K562 (cell line): ENCODE data around the gene SETD3. TPM values are rescaled to one million over a fixed set of nuclear protein-coding genes. Genes with fewer than 3 reads are reported as not detected.

Experiments
- ATAC-seq: fragments of 200-7000 bp; cut with Tn5 transposase; 3 replicates; pipeline ENCODE4 v1.9.1; 2020; ENCODE audit warnings: moderate library complexity
- BruUV-seq: library from RNA; stranded (reverse); fragments of 400-500 nt; replicated peaks from 2 replicates; lab custom pipeline; 2021; lab: Mats Ljungman, UMichigan
- CTCF ChIA-PET: fragments of 300-600 bp; formaldehyde crosslinking; extraction: SDS; loops from one replicate; lab custom pipeline; 2021; ENCODE audit warnings: low intra/inter-chr PET ratio; lab: Yijun Ruan, JAX
- POLR2A ChIA-PET: fragments of 300-600, 350-650 bp; sonication (Branson Sonifier 250); formaldehyde crosslinking; extraction: SDS; loops from one replicate; lab custom pipeline; 2021; ENCODE audit warnings: antibody characterized with exemption, inconsistent platforms; lab: Yijun Ruan, JAX
- DNase-seq, 4 experiments: peaks; one replicate each; pipeline versions ENCODE4 v3.0.0 to v3.0.0-alpha.2; 2011 to 2018; ENCODE audit warnings: low spot score in 3 of 4, mixed read lengths in 3 of 4; ENCODE audit errors: extremely low read depth in 1 of 4
- FAIRE-seq: peaks from 2 replicates; lab custom pipeline; 2011; peaks lifted over from hg19 to GRCh38; lab: Jason Lieb, UNC
- H2AFZ ChIP-seq: 2 replicates; pipeline ENCODE4 v1.6.0; 2011; ENCODE audit warnings: low read depth, low read length, control low read depth, inconsistent platforms
- H3K27ac ChIP-seq: fragments of 200-600 bp; 3 replicates; pipeline ENCODE4 v1.8.0; 2011; ENCODE audit warnings: low read depth, mild to moderate bottlenecking, control low read depth, inconsistent platforms, low read length, moderate library complexity, mixed read lengths; ENCODE audit errors: extremely low read depth
- H3K27me3 ChIP-seq, 2 experiments: fragments of 300-600 bp in 1 of 2; 2 replicates in 1 of 2; 3 replicates in 1 of 2; pipeline versions ENCODE4 v1.6.0 to v1.8.0; 2011; ENCODE audit warnings: inconsistent platforms in 2 of 2, low read length in 2 of 2, mild to moderate bottlenecking in 1 of 2, mixed read lengths in 1 of 2, moderate library complexity in 1 of 2; ENCODE audit not compliant: control insufficient read depth in 2 of 2, insufficient read depth in 2 of 2
- H3K36me3 ChIP-seq: fragments of 300-600 bp; 3 replicates; pipeline ENCODE4 v1.8.0; 2011; ENCODE audit warnings: mild to moderate bottlenecking, low read length, inconsistent platforms; ENCODE audit not compliant: control insufficient read depth, insufficient read depth
- H3K4me1 ChIP-seq, 2 experiments: fragments of 200-600 bp in 1 of 2; replicated peaks in 1 of 2; 2 replicates in 1 of 2; 3 replicates in 1 of 2; pipeline versions ENCODE4 v1.5.1 to v1.8.0; 2011; ENCODE audit warnings: inconsistent platforms in 2 of 2, low read length in 2 of 2, mild to moderate bottlenecking in 1 of 2, mixed read lengths in 1 of 2, moderate library complexity in 1 of 2; ENCODE audit not compliant: control insufficient read depth in 2 of 2, insufficient read depth in 2 of 2
- H3K4me2 ChIP-seq: 2 replicates; pipeline ENCODE4 v1.6.1; 2011; ENCODE audit warnings: low read length, control low read depth, inconsistent platforms, mixed read lengths; ENCODE audit not compliant: insufficient read depth
- H3K4me3 ChIP-seq: fragments of 200-600 bp; sonication (generic), shearing (Covaris generic); 2 replicates; pipeline ENCODE4 v1.5.1; 2016; ENCODE audit warnings: control low read depth, inconsistent platforms
- H3K79me2 ChIP-seq: fragments of 200-600 bp; 3 replicates; pipeline ENCODE4 v1.8.0; 2011; ENCODE audit warnings: low read length, inconsistent platforms; ENCODE audit not compliant: control insufficient read depth, insufficient read depth
- H3K9ac ChIP-seq, 2 experiments: 2 replicates each; pipeline versions ENCODE4 v1.6.0 to v1.6.1; 2011; ENCODE audit warnings: low read depth in 2 of 2, low read length in 2 of 2, control low read depth in 1 of 2, inconsistent platforms in 1 of 2, mild to moderate bottlenecking in 1 of 2, mixed read lengths in 1 of 2; ENCODE audit not compliant: insufficient read depth in 1 of 2
- H3K9me1 ChIP-seq: one replicate; pipeline ENCODE4 v1.6.0; 2011; ENCODE audit warnings: inconsistent platforms, mild to moderate bottlenecking, low read length, moderate library complexity; ENCODE audit not compliant: control insufficient read depth, insufficient read depth
- H3K9me3 ChIP-seq: replicated peaks from 2 replicates; pipeline ENCODE4 v1.5.1; 2011; ENCODE audit warnings: low read depth, low read length, inconsistent platforms; ENCODE audit not compliant: control insufficient read depth, insufficient read depth
- H4K20me1 ChIP-seq: replicated peaks from 2 replicates; pipeline ENCODE4 v1.6.1; 2011; ENCODE audit warnings: low read length, inconsistent platforms, mixed read lengths; ENCODE audit not compliant: control insufficient read depth, insufficient read depth
- E4F1 ChIP-seq: fragments of 250-450 bp; sonication (Bioruptor Pico); IDR thresholded peaks from 2 replicates; pipeline ENCODE4 v1.5.0; 2021; ENCODE audit warnings: mild to moderate bottlenecking, borderline replicate concordance
- MIER1 ChIP-seq: fragments of 450-650 bp; IDR thresholded peaks from 2 replicates; pipeline ENCODE4 v1.6.1; 2016; ENCODE audit warnings: antibody characterized with exemption, mild to moderate bottlenecking, low read depth
- MLX ChIP-seq, 2 experiments: fragments of 450-650 bp in 1 of 2; sonication (generic) in 1 of 2; formaldehyde crosslinking; conservative IDR thresholded peaks; 2 replicates each; pipeline versions ENCODE4 v1.4.0 to v1.8.1; 2020 to 2022; ENCODE audit warnings: mild to moderate bottlenecking in 1 of 2, missing genetic modification reagents in 1 of 2
- RBM17 ChIP-seq: fragments of 200-400 bp; formaldehyde crosslinking; IDR thresholded peaks from 2 replicates; pipeline ENCODE4 v1.6.1; 2017; ENCODE audit warnings: low read depth, mild to moderate bottlenecking, low read length, borderline replicate concordance
- SLC30A9 ChIP-seq: fragments of 250-450 bp; sonication (Bioruptor Pico); IDR thresholded peaks from 2 replicates; pipeline ENCODE4 v1.8.0; 2022; ENCODE audit warnings: mild to moderate bottlenecking, moderate library complexity
- TCFL5 ChIP-seq: fragments of 250-450 bp; sonication (Bioruptor Pico); conservative IDR thresholded peaks from 2 replicates; pipeline ENCODE4 v1.6.1; 2021; ENCODE audit warnings: mild to moderate bottlenecking, moderate library complexity, matching md5 sums
- ZNF197 ChIP-seq: fragments of 200-800 bp; sonication (Bioruptor generic); IDR thresholded peaks from 2 replicates; pipeline ENCODE4 v1.6.1; 2016; ENCODE audit warnings: low read depth, missing genetic modification characterization, missing compliant biosample characterization
- ZNF75A ChIP-seq: fragments of 450-650 bp; formaldehyde crosslinking; IDR thresholded peaks from 2 replicates; pipeline ENCODE4 v1.4.0; 2020; ENCODE audit warnings: mild to moderate bottlenecking
- WGBS: fragments of 100-300 bp; shearing (Covaris generic); methylation state at CpG from one replicate; pipeline ENCODE4 v1.1.6; 2016; ENCODE audit warnings: low coverage, mixed read lengths; ENCODE audit not compliant: insufficient coverage; ENCODE audit errors: missing lambda C conversion rate; 5-methylcytosine and 5-hydroxymethylcytosine counted together
- in situ Hi-C: fragments of 300-500 bp; cut with MboI; formaldehyde crosslinking; loops from 4 replicates; pipeline ENCODE4 v1.15.0; 2018; ENCODE audit warnings: inconsistent platforms, mixed read lengths
- intact Hi-C: fragments of 100-400 bp; cut with micrococcal nuclease; formaldehyde crosslinking; loops from 2 replicates; pipeline ENCODE4 v1.14.2; 2022
- polyA plus RNA-seq, 8 experiments: library from polyadenylated mRNA; depleted of rRNA in 4 of 8; stranded (reverse) in 5 of 8; unstranded in 3 of 8; fragments of >200 nt; fragmentation: Nextera tagmentation in 2 of 8; fragmentation: Illumina TruSeq in 1 of 8; extraction: Ambion mirVana in 2 of 8; extraction: Trizol in 1 of 8; gene quantifications; 2 replicates each; pipeline versions ENCODE4 v1.2.1 to v1.2.3, GENCODE V29; 2011 to 2014; ENCODE audit warnings: inconsistent platforms in 1 of 8, missing spikeins in 1 of 8
- total RNA-seq, 7 experiments: library from RNA; depleted of rRNA in 6 of 7; stranded (reverse); fragments of >200 nt in 6 of 7; fragmentation: Illumina TruSeq in 2 of 7; extraction: Trizol in 2 of 7; gene quantifications; 2 replicates each; pipeline versions ENCODE4 v1.2.1 to v1.2.3, GENCODE V29; 2011 to 2021; ENCODE audit warnings: low replicate concordance in 1 of 7

The SETD3 gene
- total and polyA plus RNA-seq, 9 of the 15 experiments (the other 6 are each of a cell fraction or from before 2014, with no cell fraction given) = 8.5 to 35.9 (median 26.5) TPM

GRCh38 chr14:99497341-99497740, 16.7 kb upstream of the SETD3 start (continued):
- no peak for TF ChIP-seq RBM17
- no peak for TF ChIP-seq ZNF75A (CRISPR knock-in tag)

GRCh38 chr14:99484106-99484505, 3.4 kb upstream of the SETD3 start:
- no peaks in the 10 kb centered on the region for H3K27me3 ChIP-seq
- 32% methylated on average over 2 of the region's 2 CpGs for WGBS
- TF ChIP-seq MLX (CRISPR knock-in tag; conservative IDR thresholded peaks at IDR 0.05) (no peak), TCFL5 (CRISPR knock-in tag) (no peak), E4F1 (CRISPR knock-in tag) (no peak), ZNF197 (no peak), MIER1 (no peak), SLC30A9 (CRISPR knock-in tag) (no peak)
- TF ChIP-seq, all 486 proteins: peak for 0
- no peak overlapping the region for H3K4me3 ChIP-seq
- peaks cover 8 to 11% of the 10 kb centered on the region in 2 experiments; a peak in 3 of 5 replicates for H3K4me1 ChIP-seq
- BruUV-seq = no TSS peak
- peaks cover 37% of the 10 kb centered on the region for H4K20me1 ChIP-seq
- ATAC-seq (no peak), DNase-seq (no peak), FAIRE-seq (no peak)
- H3K9ac ChIP-seq = no peak overlapping the region
- H3K79me2 ChIP-seq = peaks cover 91% of the 10 kb centered on the region
- in situ Hi-C loops = no loop called here
- H3K27ac ChIP-seq = no peak overlapping the region
- no peaks in the 10 kb centered on the region for H3K36me3 ChIP-seq
- POLR2A ChIA-PET = interaction anchor here (1.0 kb wide), 1 partner anchor 12 kb away, joined by 5 read pairs; no protein-coding TSS in a partner anchor
- H3K9me3 ChIP-seq = no peaks in the 10 kb centered on the region
- no peaks in the 10 kb centered on the region for H3K9me1 ChIP-seq
- CTCF ChIA-PET = no interaction called here
- no peak overlapping the region for H3K4me2 ChIP-seq
- intact Hi-C loops = no loop called here
- no peak overlapping the region for H2AFZ ChIP-seq
